D341Med (cell line): Measurements from ENCODE around the gene NIN.
"Not testable (repeated sequence)": the region's sequence is repeated elsewhere in the genome, so short reads cannot be mapped to it uniquely, and the experiment has no call there.

Experiments
- DNase-seq: peaks from one replicate; pipeline ENCODE4 v3.0.0; 2012; ENCODE audit warnings: low spot score

Gene NIN

DNA sequence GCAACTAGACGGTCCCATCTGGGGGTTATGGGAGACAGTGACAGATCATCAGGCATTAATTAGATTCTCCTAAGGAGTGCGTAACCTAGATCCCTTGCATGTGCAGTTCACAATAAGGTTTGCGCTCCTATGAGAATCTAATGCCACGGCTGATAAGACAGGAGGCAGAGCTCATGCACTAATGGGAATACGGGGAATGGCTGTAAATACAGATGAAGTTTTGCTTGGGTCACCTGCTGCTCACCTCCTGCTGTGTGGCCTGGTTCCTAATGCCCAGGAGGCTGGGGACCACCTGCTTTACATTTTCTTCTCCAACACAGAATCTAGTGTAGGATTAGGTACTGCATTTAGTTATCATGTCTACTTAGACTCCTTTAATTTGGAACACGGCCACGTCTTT is 113.2 kb downstream of the NIN start:
- no peak for DNase-seq

DNA sequence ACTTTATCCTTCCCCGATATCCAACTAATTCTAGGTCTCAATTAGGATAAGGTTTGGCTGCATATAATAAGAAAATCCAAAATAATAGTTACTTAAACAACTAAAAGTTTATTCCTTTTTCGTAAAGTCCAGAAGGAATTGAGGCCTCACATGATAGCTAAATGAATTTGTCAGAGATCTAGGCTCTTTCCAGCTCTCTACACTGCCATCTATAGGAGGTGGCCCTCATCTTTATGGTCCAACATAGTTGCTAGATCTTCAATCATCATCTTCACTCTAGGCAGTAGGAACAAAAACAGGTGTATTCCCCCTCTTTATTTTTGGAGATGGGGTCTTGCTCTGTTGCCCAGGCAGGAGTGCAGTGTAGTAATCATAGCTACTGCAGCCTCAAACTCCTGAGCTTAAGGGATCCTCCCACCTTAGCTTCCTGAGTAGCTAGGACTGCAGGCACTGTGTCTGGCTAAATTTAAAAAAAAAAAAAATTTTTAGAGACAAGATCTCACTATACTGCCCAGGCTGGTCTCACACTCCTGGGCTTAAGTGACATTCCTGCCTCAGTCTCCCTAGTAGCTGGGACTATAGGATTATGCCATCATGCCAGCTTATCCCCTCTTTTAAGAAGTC is 116.4 kb downstream of the NIN start:
- DNase-seq: peak; percentile 40

DNA sequence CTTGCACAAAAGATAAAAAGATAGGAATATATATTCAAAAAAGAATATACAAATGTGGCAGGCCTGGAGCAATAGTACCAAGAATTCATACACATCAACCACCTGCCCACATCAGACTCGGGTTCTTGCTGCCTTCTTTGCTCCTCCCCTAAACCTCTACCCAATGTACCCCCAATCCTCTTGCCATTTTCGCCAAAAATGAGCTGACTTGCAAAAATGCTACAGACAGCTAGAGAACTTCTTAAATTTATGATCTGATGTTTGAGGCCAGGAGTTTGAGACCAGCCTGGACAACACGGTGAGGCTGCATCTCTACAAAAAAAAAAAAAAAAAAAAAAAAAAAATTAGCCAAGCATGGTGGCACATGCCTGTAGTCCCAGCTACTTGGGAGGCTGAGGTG is 119.9 kb downstream of the NIN start:
- DNase-seq: no peak

DNA sequence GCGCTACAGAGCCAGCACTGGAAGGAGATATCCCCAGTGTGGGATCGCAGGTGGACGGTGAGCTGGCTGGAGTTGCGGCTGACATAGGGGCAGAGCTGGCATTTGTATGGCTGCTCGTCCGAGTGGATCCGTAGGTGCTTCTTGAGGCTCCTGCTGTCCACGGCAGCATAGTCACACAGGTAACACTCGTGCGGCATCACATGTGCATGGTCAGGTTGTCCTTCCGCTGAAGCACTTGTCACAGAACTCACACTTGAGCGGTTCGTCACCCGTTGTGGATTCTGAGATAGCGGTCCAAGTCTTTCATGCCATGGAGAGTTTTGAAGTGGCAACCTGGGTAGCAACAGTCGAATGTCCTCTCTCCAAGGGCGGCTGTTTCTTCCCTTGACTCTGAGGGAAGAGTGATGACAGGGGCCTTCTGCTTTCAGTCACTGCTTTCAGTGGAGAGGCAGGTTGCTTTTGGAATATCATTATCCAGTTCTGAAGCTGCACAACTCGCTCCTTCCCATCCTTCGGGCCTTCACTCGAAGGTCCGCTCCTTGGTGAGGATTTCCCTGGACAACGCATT is 125.9 kb downstream of the NIN start:
- no peak for DNase-seq

DNA sequence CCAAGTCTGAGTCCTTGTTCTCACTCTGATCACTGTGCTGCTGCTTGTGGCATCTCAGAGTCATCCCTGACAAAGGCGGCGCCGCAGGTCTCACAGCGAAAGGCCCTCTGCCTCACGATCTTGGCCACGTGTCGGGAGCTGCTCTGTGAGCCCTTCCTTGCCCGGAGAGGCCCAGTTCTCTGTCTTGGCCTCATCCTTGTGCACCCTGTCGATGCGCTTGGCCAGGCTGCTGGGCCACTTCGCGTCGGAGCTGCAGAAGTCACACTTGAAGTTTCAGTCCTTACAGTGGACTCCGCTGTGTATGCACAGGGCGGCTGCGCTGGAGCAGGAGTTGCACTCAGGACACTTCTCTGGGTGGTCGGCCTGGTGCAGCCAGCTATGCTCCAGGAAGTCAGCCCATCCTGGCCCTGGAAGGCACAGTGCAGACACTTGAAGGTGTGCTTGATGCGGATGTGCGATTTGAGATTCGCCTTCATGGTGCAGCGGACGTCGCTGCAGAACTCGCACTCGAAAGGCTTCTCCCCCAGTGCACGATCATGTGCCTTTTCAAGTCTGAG is 126.4 kb downstream of the NIN start:
- DNase-seq: no peak

DNA sequence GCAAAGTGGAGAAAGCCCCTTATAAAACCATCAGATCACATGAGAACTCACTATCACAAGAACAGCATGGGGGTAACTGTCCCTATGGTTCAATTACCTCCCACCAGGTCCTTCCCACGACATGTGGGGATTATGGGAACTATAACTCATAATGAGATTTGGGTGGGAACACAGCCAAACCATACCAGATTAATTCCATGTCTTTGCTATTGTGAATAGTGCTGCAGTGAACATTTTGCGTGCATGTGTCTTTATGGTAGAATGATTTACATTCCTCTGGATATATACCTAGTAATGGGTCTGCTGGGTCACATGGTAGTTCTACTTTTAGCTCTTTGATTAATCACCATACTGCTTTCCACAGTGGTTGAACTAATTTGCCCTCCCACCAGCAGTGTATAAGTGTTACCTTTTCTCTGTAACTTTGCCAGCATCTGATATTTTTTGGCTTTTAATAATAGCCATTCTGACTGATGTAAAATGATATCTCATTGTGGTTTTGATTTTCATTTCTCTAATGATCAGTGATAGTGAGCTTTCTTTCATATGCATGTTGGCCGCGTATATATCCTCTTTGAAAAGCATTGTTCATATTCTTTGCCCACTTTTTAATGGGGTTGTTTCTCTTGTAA is 133.2 kb downstream of the NIN start:
- DNase-seq: no peak

DNA sequence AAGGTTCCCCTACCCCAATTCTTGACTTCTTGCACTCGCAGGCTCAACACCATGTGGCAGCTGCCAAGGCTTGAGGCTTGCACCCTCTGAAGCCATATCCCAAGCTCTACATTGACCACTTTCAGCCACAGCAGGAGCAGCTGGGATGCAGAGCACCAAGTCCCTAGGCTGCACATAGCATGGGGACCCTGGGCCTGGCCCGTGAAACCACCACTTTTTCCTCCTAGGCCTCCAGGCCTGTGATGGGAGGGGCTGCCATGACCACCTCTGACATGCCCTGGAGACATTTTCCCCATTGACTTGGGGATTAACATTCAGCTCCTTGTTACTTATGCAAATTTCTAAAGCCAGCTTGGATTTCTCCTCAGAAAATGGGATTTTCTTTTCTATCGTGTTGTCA is 136.7 kb downstream of the NIN start:
- DNase-seq: not testable (repeated sequence)

DNA sequence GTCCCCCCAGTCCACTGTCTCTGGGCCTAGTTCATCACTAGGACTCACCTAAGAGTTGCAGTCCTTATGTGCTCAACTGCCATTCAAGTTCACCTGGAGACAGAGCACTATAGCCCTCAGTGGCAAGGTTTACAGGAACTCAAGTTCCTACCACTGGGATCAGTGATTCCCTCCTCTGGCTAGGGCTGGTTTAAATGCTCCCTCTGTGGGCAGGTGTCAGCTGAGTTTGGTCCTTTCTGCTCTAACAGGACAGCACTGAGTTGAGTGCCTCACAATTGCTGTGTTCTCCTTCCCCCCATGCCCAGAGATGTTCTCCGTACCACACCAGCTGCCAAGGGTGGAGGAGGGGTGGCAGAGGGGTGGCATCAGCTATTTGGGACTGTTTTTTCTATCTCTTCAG is 142.1 kb downstream of the NIN start:
- no peak for DNase-seq

DNA sequence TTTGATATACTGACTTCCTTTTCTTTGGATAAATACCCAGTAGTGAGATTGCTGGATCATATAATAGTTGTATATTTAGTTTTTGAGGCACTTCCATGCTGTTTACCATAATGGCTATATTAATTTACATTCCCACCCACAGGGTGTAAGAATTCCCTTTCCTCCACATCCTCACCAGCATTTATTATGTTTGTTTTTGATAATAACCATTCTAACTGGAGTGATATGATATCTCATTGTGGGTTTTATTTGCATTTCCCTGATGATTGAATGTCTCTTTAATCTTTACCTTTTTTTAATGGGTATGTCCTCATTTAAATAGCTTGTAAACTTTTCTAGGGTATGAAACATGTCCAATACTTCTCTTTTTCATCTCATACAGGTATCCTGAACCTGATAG is 151.3 kb downstream of the NIN start:
- DNase-seq: no peak

DNA sequence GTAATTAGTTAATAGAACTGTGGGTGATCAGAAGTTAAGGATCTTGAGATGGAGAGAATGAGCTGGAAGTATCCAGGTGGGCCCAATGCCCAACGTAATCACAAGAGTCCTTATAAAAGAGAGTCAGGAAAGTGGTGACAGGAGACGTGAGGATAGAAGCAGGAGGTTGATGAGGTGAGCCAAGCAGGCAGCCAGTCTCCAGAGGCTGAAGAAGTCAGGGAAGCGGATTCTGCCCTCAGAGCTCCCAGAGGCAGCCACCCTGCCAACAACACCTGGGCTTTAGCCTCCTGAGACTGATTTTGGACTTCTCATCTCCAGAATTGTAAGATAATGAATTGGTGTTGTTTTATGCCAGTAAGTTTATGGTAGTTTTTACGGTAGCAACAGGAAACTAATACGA is 152.8 kb downstream of the NIN start:
- no peak for DNase-seq

DNA sequence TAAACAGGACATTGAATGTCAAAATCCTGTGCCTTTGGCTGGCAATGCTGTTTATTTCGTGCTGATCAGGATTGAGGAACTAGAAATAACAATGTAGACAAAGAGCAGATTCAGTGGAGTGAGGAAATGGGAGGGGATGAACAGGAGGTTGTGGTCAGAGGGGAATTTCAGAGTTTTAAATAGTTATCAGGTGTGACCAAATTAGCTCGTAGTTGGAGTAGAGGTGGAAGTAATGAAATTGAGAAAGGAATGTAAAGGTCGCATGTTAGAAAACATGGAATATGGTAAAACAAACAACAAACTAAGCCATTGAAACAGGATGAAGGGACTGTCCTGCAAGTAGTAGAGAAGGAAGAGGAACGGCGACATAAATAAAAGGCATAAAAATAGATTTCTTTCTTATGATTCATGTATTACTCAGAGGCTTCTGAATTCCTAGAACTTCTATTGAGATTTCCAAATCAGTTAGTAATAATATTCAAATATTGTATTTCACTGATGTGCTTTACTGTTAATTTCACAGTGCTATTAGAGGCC is 153.4 kb downstream of the NIN start:
- no peak for DNase-seq

DNA sequence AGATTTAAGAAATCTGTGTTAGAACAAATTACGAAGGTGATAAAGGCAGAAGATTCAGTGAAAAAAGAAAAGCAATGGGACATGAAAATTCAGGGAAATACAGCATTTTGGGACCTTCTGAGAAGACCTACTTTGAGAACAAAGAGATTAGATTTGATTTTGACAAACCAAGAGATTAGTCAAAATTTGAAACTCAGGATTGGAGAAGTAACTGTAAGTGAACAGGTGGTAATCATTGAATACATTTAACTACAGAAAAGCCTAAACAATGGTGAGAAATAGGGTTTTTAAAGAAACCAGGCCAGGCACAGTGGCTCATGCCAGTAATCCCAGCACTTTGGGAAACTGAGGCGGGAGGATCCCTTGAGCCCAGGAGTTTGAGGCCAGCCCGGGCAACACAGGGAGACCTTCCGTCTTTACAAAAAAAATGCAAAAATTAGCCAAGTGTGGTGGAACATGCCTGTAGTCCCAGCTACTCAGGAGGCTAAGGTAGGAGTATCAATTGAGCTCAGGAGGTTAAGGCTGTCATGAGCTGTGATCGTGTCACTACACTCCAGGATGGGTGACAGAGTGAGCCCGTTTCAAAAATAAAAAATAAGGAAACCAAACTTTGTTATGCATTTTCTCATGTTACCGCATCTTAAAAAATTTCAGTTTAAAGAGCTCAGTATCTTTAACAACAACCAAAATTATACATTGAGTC is 154.0 kb downstream of the NIN start:
- no peak for DNase-seq

DNA sequence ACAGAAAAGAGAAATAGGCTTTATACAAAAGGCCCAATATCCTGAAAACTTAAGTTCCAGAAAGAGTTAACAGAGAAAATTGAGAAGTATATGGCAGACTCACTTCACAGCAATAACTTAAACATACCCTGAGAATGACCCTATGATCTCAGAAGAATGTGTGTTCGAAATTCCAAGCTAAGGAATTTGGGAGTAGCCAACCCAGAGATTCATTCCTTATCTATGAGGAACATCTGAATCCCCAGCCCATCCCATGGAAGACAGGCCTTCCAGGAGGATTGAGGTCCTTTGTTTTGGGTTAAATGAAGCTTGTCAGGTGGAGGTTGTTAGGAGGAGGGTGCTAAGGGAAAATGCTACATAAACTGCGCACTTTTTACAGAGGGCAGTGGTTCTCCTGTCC is 155.4 kb downstream of the NIN start:
- no peak for DNase-seq

DNA sequence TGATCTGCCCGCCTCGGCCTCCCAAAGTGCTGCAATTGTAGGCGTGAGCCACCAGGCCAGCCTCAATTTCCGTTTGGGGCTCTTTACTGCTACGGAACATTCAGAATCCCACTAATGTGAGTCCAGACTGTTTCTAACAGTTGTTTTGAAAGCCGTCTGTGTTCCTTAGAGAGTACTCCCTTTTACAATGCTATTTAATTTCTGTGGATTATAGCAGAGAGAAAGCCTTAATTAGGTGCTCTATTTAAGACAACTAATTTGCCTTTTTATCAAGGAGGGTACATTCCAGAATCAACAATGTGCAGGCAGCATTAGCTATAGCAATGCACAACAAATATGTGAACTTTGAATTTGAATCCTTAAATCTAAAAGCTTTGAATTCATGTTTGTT is 160.1 kb downstream of the NIN start:
- no peak for DNase-seq

DNA sequence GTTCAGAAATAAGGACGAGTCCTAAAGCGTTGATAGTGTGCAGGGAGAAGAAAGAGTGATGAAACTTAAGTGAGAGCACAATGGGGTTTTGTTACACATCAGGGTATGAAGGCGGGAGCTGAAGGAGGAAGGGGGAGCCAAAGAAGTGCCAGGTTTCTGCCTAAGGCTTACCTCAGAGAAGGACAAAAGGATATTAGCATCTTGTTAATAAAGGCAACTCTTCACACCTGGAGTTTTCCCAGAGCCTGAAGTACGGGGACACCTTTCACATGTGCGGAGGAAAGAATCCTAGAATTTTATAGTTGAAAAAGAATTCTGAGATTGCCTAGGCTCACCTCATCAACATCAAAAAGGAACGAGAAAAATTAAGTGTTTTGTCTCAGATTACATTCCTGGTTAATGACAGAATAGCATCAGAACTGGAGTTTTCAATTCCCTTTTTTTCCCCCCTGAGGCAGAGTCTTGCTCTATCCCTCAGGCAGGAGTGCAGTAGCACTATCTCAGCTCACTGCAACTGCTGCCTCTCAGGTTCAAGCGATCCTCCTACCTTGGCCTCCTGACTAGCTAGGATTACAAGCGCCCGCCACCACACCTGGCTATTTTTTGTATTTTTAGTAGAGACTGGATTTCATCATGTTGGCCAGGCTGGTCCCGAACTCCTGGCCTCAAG is 160.6 kb downstream of the NIN start:
- DNase-seq: no peak
